NCI-H2171 (cell line): Measurements from ENCODE around the gene DRD5.

ENCODE experiments used
- DNase-seq: peaks from one replicate; lab custom pipeline; 2025; lab: John Stamatoyannopoulos, UW

DRD5 gene

GRCh38 chr4:9816285-9816684 is 34.9 kb downstream of the DRD5 start:
- DNase-seq = no peak

- DNase-seq = no peak
Measured at GRCh38 chr4:9820343-9820742, 38.9 kb downstream of the DRD5 start.

GRCh38 chr4:9825049-9825448 is 43.6 kb downstream of the DRD5 start:
- no peak for DNase-seq

- DNase-seq = no peak
Measured at GRCh38 chr4:9826551-9826950, 45.1 kb downstream of the DRD5 start.

GRCh38 chr4:9832640-9833039 is 51.2 kb downstream of the DRD5 start:
- DNase-seq = no peak

GRCh38 chr4:9833421-9833820 is 52.0 kb downstream of the DRD5 start:
- no peak for DNase-seq
